Activated CD4-positive, alpha-beta T cell treated with anti-CD3 and anti-CD28 coated beads, Interleukin-2, amount 50 U/mL, for 4 hours (primary cell): ENCODE results near the gene MCEE.
"Not testable (repeated sequence)": the region's sequence is repeated elsewhere in the genome, so short reads cannot be mapped to it uniquely, and the experiment has no call there.

Experiments
- DNase-seq, 2 experiments: peaks; one replicate each; pipeline ENCODE4 v3.0.0-alpha.2; 2020

Gene MCEE

DNA sequence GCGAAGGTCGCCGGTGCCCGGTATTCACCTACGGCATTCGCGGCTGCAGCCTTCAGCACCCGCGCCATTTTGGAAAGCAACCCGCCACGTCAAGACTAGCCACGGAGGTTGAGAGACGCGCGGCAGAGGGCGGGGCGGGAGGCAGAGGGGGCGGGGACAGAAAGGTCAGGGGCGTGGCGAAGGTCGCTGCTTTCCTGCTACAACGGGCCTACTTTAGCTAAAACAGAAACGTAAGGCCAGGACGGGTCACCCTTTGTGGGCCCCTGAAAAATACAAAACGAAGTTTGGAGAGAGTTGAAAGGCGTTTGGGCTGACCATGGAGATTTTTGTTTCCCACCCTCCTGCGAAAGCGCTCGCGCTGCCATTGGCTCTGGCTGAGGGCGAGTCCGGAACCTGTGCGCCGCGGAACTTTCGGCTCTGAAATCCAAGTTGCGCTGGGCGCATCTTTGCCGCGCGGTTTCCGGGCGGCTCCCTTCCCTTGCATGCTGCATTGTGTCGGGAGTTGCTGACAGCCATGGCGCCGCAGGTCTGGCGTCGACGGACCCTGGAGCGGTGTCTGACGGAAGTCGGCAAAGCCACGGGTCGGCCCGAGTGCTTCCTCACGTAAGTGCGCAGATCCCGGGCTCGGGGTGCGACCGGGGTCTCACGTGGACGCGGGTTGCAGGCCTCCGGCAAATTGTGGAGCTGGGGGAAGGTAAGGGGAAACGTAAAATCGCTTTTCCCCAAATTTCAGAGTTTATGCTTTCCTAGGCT, at the start of gene MCEE, which contains the start of gene MPHOSPH10:
Gene MCEE, minus strand, starts transcription at position 78 of the 753 bp plus-strand sequence. Its CDS starts 10 bp downstream, at position 68.
Gene MPHOSPH10, plus strand, starts transcription at position 483 of the 753 bp plus-strand sequence. Its CDS starts 32 bp downstream, at position 515.
- peak; percentile 85 to 91 for DNase-seq

DNA sequence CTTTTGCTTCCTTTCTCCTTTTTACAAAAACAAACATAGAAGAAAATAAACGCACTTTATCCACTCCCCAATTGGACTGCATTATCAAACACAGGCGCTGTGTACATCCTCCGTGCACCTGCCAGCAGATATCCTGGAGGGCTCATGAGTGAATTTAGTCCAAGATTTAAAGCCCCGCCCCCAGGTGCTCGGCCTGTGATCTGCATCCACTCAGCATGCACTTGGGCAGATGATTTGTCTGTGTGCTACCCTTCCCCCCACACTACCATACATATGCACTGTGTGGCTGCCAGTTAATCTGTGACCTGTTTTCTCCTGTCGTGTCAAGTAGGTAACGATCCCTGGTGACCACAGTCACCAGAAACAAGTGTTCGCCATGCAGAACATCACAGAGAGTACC, 48.8 kb upstream of the MCEE start:
- not testable (repeated sequence) for DNase-seq

DNA sequence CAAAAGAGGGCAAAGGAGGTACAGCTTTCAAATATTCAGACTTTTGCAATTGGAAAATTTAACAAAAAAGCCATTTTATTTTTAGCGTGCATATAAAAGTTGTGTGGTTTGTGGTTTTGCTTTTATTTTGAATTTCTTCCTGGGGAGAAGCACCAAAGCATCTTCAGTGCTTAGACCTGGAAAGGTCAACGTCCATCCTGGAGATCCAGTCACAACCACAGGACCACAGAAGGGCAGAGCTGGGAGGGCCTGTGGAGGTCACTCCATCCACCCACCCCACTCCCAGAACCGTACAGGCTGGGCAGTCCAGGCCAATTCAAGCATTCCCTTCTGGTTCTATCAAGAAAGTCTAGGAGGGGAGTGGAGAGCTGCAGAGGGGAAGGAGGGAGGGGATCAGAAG, 44.2 kb upstream of the MCEE start:
- no peak for DNase-seq

DNA sequence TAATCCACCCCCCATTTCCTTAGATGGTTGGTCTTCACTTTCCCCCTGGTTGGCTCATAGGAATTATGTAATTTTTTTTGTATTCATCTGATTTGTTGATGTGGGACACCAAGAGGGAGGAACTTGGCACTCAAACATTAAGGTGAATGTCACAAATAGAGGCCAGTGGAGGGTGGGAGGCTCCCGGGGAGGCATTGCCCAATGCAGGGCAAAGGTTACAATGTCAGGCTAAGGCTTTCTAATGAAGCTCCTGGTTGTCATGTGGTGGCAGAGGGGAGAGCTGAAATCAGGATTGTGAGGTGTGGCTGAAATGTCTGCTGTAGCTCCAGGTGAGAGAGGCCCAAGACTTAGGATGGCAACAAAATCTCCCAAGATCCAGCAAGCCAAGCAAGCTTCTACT, 43.1 kb upstream of the MCEE start:
- DNase-seq = no peak

DNA sequence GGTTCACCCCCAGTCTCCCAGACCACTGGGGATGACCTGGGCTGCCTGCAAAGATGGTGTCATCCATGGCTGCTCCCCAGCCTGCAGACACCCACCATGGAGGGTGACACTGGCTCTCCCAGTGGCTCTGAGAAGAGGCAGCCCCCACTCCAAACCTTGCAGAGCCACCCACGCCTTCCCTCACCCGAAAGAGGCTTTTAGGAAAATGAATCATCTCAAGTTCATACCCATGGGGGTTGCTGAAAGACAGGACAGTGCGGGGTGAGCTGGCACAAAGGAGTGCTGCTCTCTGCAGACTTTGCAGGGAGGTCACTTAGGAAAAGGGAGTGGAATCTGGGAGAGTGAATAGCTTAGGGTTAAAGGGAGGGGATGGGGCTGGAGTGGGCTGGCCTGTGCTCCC, 36.8 kb upstream of the MCEE start:
- DNase-seq = no peak

GRCh38 chr2:71157124-71157793, 27.2 kb upstream of the MCEE start:
- DNase-seq = peak; percentile 53 to 61

- DNase-seq = no peak
Observed at GRCh38 chr2:71156573-71156972, 26.5 kb upstream of the MCEE start.

DNA sequence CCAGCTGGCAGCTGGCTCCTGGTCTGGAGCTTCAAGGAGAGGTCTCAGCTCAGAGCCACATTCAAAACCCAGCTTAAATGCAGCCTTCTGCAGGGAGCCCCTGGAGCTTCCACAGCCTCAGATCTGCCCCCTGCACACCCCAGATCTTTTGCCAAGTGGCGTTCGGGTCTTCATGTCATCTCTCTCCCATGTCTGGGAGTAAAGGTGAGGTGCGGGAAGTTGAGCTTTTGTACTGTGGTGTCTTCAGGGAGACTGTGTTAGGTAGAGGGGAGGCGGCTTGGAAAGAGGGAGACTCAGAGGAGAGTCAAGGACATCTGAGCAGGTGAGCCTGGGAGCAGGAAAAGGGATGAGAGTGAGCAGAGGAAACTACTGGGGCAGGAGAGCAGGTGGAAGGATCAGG, 25.8 kb upstream of the MCEE start:
- DNase-seq = no peak

DNA sequence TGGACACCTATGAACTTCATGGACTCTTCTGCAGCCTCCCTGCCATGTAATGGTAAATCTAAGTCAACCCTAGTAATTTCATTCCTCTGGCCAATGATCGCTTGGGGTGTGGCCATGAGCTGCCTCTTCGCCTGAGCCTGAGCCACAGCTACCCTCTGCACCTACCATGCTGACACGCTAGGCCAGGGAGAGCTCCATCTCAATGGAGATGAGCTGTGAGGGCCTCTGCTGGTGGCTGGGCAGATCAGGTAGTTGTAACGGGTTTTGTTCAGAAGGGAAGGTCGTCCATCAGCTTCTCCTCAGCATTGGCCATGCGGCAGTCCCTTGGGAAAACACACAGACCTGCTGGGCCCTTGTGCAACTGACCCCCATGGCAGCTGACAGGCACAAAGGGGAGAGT, 24.8 kb upstream of the MCEE start:
- DNase-seq = peak in 1 of 2 experiments; percentile 2

- no peak for DNase-seq
Observed at GRCh38 chr2:71154279-71154678, 24.2 kb upstream of the MCEE start.

GRCh38 chr2:71153585-71154224, 23.7 kb upstream of the MCEE start:
- DNase-seq = no peak

DNA sequence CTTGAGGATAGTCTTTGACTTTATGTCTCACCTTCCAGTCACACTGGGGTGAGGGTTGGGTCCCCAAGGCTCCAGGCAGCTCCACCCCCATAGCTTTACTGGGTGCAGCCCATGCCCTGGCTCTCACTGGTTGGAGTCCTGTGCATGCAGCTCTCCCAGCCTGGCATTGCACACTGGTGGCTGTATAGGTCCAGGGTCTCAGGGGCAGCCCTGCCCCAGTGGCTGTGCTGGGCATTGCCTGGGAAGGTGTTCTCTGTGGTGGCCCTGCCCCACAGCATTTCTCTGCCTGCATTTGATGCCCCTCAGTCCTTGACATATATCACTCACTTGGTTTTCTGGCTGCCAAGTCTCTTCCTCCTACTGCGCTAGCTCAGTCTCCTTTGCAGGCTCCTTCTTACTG, 21.6 kb upstream of the MCEE start:
- no peak for DNase-seq

DNA sequence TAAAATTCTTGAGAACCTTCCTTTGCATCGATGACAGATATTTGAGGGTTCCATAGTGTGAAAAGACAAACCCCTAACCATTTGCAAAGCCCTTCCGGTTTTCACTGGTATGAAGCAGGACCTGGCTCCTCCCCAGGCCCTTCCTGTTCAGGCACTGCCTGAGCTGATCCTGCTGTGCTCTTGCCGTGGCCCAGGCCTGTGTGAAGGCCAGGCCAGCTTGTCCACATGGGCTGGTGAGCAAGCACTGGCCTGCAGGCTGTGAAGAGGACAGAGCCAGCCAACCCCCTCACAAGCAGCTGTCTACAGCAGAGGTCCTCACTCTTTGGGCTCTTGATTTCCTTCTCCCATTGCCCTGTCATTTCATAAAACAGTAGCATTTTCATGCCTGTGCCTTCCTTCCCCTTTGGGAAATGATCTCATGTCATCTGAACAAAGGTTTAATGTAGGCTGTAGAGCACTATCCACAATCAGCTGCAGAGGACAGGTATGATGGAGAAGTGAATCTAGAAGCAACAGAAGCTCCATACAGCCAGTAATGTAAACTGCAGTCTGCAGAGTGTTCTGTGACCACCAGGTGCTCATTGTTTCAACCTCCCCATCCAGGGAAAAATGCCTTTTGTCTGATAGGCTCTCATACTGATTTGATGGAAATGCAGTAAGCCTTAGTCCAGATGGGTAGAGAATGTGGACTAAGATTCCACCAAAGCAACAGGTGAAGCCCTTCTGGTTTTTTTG, 20.2 kb upstream of the MCEE start:
- DNase-seq = no peak

DNA sequence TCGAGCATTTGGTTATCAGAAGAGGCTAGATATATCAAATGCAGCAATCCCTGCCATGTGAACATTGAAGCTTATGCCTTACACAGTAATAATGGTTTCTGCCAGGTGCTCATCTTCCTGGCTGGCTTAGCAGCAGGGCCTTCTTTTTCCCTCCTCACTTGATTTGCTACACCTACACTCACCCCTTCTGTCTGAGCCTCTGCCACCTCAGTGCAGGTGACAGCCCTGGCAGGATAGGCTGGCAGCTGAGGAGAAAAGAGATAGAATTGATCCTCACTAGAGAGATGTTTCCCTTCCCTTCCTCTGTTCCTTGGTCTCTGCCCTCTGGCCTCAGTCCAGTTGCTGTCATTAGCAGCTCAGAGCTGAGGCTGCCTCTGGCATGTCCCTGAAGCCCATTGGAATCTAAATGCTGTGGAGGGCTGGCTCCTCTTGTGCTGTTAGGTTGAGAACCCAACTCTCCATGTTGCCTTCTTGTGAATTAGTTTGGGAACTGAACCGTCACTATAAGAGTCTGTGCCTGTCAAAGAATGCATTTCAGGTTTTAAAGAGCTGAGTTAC, 18.6 kb upstream of the MCEE start:
- no peak for DNase-seq

DNA sequence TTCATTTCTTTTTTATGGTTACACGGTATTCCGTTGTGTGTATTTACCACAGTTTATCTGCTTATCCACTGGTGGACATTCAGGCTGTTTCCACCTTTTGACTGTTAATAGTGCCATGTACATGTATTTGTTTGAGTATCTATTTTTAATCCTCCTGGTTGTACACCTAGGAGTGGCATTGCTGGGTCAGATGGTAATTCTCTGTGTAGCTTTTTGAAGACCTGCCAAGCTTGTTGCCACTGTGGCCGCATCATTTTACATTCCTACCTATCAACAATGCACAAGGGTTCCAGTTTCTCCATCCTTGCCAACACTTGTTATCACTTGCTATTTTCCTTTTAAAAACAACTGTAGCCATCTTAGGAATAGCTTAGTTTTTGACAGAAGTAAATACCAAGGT, 13.8 kb upstream of the MCEE start:
- no peak for DNase-seq

- DNase-seq = no peak
Observed at GRCh38 chr2:71136174-71136573, 6.1 kb upstream of the MCEE start.

DNA sequence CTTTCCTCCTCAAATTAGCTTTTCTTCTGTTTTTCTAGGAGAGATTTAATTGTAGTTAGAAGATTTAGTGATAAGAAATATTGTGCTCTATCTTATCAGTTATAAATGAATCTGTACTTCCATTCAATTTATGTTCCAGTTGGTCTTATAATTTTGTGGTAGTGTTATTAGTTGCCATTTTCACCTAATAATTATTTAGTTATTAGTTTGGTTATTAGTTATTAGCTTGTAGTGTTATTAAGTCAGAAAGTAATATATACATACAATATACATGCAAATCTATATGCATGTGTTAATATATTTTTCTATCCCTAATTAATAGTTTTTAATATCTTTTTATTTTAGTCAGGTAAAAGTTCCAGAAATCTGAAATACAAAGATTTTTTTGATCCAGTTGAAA, 3.6 kb upstream of the MCEE start:
- no peak for DNase-seq

DNA sequence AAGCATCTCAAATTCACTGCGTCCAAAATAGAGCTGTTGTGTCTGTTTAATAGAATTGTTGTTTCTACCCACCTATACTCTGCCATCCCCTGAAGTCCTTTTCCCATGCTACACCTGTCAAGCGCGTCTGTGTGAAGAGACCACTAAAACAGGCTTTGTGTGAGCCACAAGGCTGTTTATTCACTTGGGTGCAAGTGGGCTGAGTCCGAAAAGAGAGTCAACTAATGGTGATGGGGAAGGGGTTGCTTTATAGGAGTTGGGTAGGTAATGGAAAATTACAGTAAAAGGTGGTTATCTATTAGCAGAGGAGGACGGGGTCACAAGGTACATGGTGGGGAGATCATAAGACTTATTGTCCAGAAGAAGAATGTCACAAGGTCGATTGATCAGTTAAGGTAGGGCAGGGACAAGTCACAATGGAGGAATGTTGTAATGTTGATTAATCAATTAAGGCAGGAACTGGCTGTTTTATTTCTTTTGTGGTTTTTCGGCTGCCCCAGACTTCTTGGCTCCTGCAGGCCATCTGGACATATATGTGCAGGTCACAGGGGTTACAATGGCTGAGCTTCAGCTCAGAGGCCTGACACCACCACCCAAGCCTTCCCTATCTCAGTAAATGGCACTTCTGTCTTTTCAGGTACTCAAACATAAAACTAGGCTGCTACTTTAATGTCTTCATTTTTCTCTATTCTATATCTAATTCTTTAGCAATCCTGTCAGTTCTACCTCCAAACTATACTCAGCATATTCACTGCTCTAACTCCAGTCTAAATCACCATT, 1.5 kb upstream of the MCEE start:
- DNase-seq = not testable (repeated sequence)

DNA sequence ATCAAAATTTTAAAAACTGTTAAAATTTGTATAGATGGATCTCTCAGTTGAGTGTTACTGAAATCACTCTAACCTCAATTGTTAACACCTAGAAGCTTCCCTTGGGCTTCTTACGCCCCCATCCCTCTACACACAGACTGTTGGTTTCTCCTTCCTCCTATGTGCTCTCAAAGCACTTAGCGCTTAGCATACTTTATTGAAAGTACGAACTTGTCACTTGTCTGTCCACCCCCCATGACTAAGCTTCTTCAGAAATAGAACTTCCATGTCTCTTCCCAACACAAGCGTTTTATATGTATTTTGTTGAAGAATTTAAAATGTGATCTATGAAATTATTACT, 846 bp upstream of the MCEE start:
- no peak for DNase-seq

DNA sequence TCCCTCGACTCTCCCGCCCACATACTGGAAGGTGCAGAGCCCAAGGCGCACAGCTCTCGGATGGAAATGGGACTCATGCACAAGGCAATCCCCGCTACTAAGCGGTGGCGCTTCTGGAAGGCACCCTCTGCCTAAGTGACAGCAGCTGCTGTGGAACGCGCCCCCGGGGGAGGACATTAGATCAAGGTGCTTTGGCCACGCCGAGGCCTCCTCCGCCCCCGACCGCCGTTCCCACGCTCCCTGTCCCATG, 202 bp downstream of the MCEE start:
- DNase-seq = no peak

DNA sequence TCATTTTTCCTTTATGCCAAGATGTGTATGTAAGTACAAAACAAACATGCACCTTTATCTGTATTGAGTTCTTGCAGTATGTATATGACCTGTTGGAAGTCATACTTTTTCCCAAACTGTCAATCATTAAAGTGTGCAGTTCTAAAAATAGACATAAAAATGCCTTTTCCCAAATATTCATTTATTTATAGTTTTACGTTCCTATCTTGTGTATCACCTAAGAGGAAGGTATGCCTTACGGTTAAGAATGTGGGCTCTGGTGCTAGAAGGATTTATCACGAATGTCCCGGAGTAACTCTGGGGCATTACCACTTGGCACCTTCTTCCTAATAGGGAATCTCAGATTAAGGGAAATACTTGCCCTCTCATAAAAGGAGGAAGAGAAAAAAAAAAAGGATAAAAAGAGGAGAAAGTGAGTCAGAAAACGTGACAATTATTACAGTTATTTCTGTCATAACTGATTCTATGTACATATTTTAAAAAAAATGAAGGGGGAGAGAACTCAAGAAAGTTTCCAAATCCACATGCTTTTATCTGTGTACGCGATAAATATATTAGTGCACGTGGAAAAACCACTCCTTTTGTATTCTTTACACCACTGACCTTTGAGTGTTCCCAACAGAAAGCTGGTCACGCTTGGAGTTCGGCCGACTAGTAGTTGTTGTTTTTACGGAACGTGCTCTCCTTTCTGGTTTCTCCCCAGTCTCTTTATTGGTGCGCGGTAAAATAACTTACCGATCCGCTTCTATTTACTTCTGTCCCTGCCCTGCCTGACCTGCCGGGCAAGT, 721 bp downstream of the MCEE start:
- DNase-seq = no peak

- DNase-seq = no peak
Observed at GRCh38 chr2:71126957-71127356, 3.1 kb downstream of the MCEE start.
